ENCODE data around the gene KRT6B.
"Not testable (repeated sequence)": the region's sequence is repeated elsewhere in the genome, so short reads cannot be mapped to it uniquely, and the experiment has no call there.

Gene KRT6B

DNA sequence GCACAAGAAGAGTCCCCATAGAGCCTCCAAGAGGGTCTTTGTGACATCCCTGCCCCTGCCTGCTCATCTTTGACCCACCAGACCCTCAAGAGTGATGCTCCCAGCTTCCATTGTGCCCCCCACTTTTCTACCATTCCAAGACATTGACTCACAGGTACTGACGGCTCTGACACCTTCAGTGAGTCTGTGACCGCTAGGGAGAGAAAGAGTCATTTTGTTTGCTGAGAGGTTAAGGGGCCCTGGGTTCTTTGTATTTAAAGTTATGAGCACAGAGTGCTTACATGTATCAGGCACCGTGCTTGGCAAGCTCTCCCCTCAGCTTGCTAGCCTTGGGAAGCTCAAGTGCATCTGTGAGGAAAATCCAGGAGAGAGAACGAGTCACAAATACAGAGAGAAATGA lies 38.7 kb downstream of the KRT6B start:
- no peak for DNase-seq (ENCODE audit: low spot score)

DNA sequence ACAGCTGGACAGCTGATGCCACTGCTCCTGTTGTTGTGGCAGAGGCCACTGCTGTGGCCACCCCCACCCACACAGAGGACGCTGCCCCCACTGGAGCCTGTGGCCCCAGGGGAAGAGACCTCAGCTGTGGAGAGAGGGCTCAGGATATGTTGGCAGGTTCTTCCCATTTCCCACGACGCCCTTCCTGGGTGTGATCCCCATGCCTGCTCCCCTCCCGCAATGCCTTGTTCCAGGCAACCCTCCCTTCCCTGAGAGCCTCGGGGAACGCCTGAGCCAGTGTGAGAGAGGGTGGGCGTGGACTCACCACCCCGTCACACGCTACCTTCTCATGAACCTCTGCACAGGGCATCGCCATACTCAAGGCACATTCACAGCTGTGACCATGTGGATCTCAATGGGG lies 40.1 kb downstream of the KRT6B start:
- no peak for DNase-seq (ENCODE audit: low spot score)

DNA sequence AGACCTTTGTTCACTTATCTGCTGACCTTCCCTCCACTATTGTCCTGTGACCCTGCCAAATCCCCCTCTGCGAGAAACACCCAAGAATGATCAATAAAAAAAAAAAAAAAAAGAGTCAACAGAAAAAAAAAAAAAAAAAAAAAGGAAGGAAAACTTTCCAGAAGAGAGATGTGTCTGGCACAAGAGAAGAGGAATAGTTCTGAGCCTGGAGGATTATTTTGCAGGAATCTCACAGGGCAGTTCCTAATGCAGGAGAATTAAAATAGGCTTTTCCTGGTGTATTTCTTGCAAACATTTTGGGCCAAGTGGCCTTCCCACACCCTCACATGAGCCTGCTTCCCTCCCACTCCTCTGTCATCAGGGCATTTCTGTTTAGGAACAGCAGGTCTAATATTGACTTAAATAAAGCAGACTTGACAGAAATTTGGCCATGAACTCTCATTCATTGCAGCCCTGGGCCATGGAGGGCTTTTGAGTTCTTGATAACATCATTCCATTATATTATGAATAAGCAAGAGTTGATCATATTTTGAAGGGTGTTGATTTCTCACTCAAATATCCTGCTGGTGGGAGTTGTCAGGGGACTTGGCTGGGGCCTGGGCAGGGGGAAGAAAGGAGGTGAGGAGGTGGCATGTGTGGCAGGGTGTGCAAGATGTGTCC lies 41.2 kb downstream of the KRT6B start:
- DNase-seq (ENCODE audit: low spot score) = not testable (repeated sequence)

GRCh38 chr12:52407918-52408317 lies 44.0 kb downstream of the KRT6B start:
- no peak for DNase-seq (ENCODE audit: low spot score)

GRCh38 chr12:52405922-52406385 lies 46.0 kb downstream of the KRT6B start, which contains the start of gene KRT82:
Gene KRT82, minus strand, starts transcription at chr12:52406335. Its CDS starts 58 bp downstream, at chr12:52406277.
- DNase-seq (ENCODE audit: low spot score) = no peak

GRCh38 chr12:52404951-52405350 lies 47.0 kb downstream of the KRT6B start:
- DNase-seq (ENCODE audit: low spot score) = no peak

- DNase-seq (ENCODE audit: low spot score) = no peak
Observed at GRCh38 chr12:52403561-52403960, 48.4 kb downstream of the KRT6B start.

DNA sequence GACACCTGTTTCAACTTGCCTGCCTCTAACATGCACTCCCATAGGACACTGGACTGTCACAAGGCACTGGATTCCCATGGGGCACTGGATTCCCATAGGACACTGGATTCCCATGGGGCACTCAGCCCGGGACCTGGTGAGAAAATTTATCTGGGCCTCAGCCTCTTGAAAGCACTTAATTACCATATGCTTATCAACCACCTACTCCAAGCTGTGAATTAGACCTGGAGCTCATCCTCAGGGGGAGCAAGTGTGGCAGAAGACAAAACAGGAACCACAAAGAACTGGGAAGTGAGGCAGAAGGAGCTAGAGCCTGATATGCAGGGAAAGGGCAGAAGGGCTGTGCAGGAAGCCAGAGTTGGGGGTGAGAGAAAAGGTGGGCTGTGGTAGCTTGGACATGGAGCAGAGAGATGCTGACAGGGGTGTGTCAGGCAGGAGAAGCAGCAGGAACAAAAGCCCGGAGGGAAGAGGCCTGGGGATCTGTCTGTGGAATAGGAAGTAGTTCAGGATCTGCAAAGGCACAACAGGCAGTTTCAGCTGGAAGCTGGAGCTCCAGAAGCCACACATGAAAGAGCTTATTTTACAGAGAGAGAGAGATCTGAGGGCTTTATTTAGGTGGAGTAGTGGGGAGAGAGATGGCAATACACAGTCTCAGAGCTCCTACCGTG lies 48.9 kb downstream of the KRT6B start:
- DNase-seq (ENCODE audit: low spot score) = no peak

DNA sequence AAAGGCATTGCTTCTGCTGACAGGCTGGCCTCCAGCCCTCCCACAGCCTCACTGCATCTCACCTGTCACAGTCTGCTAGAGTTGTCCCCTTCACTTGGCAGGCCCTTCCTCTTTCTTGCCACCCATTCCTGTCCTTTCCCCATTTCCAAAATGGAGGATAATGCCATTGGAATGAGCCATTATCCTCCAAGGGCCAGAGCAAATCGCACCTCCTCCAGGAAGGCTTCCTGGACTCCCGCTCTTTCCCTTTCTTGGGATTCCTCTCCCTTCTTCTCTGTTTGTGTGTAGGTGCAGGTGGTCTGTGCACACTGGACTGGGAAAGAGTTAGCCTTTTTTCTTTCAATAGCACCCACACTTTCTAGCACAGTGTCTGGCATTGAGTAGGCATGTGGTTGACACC lies 49.6 kb downstream of the KRT6B start:
- no peak for DNase-seq (ENCODE audit: low spot score)

GRCh38 chr12:52401926-52402325 lies 50.0 kb downstream of the KRT6B start:
- no peak for DNase-seq (ENCODE audit: low spot score)

- no peak for DNase-seq (ENCODE audit: low spot score)
Observed at GRCh38 chr12:52401526-52401925, 50.4 kb downstream of the KRT6B start.

- no peak for DNase-seq (ENCODE audit: low spot score)
Observed at GRCh38 chr12:52400906-52401305, 51.0 kb downstream of the KRT6B start.

DNA sequence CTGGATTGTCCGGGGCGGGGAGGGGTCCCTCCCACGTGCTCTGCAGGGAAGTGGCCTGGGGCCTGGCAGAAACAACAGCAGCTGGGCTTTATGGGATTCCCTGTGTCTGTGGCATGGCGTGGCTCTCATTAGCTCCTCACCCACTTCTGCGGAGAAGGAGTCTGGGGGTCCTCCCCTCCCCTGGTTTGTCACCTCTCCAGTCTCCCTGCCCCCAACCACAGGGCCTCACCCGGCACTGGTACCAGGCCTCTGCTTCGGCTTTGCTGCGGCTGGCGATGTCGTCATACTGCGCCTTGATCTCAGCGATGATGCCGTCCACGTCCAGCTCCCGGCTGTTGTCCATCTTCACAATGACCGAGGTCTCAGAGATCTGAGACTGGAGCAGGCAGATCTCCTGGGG lies 52.2 kb downstream of the KRT6B start:
- no peak for DNase-seq (ENCODE audit: low spot score)

DNA sequence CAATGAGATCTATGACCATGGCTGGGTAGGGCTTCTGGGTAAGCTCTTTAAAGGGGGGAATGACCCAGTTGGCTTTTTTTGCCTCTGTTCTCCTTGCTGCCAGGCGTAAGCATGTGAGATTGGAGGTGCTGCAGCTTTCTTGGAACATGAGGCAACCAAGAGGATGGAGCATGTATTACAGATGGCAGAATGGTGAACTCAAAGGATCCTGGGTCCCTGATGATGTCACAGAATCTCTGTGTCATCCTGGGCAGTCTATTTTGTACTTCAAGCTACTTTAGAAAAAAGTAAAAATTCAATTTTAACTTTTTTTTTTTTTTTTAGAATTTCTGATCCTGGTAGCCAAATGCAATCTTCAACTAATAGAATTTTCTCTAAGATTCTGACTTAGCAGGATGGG lies 53.8 kb downstream of the KRT6B start:
- no peak for DNase-seq (ENCODE audit: low spot score)

DNA sequence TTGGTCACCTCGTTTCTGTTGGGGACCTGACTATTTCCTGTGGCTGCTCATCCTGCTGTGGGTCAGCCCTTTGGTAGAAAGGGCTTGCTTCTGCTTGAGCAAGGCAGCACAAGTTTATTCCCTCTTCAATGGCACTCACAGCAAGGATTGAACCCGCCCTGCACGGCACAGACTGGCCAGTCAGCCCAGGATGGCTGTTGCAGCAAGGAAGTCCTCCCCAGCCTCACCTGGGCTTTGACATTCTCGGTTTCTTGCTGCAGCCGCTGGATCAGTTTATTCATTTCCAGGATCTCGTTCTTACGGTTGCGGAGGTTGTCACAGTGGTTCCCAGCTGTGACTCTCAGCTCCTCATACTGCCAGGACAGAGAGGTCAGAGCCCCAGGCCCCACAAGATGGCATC lies 55.3 kb downstream of the KRT6B start:
- DNase-seq (ENCODE audit: low spot score) = no peak
